HCT116 (cell line): Measurements from ENCODE around the gene APOBEC3A. TPM values are rescaled to one million over a fixed set of nuclear protein-coding genes. Genes with fewer than 3 reads are reported as not detected.
A peak's percentile ranks its signal among the peaks of the same experiment; 100 is the strongest.

Experiments
- ATAC-seq: fragments of 200-7000 bp; cut with Tn5 transposase; 2 replicates; pipeline ENCODE4 v1.9.1; 2020; ENCODE audit warnings: mild to moderate bottlenecking, moderate library complexity
- BruUV-seq: library from RNA; stranded (reverse); fragments of 400-500 nt; replicated peaks from 2 replicates; lab custom pipeline; 2021; lab: Mats Ljungman, UMichigan
- CTCF ChIA-PET: fragments of 300-600 bp; sonication (Branson Sonifier 250); formaldehyde crosslinking; loops from one replicate; lab custom pipeline; 2021; ENCODE audit warnings: antibody characterized with exemption; lab: Charles Lee
- POLR2A ChIA-PET: fragments of 300-600, 350-600 bp; sonication (Branson Sonifier 250); formaldehyde crosslinking; loops from one replicate; lab custom pipeline; 2021; ENCODE audit warnings: antibody characterized with exemption; lab: Charles Lee
- RAD21 ChIA-PET, 2 experiments: fragments of 300-600 bp; sonication (Branson Sonifier 250); formaldehyde crosslinking; loops; one replicate each; lab custom pipeline; 2023; ENCODE audit warnings: low total read pairs in 2 of 2; ENCODE audit not compliant: uncharacterized antibody in 2 of 2, unreplicated experiment in 2 of 2, low non-redundant PET in 1 of 2; lab: Charles Lee
- DNase-seq: peaks from one replicate; pipeline ENCODE4 v3.0.0-alpha.2; 2010; ENCODE audit warnings: low read depth, low spot score
- H2AFZ ChIP-seq: fragments of 200-600 bp; shearing (Covaris generic), sonication (generic); 2 replicates; pipeline ENCODE4 v1.6.1; 2017; ENCODE audit warnings: low read depth, mixed run types, mixed read lengths, antibody characterized with exemption, low read length; ENCODE audit not compliant: poor library complexity, severe bottlenecking
- H3K27ac ChIP-seq: 2 replicates; pipeline ENCODE4 v1.5.1; 2012; ENCODE audit warnings: low read depth, low read length
- H3K27me3 ChIP-seq: fragments of 200-600 bp; sonication (generic); 2 replicates; pipeline ENCODE4 v1.6.1; 2016; ENCODE audit warnings: mixed run types, low read length, mixed read lengths; ENCODE audit not compliant: insufficient read depth
- H3K36me3 ChIP-seq, 2 experiments: fragments of 200-500 bp in 1 of 2; fragments of 200-600 bp in 1 of 2; sonication (Bioruptor generic) in 1 of 2; sonication (generic) in 1 of 2; 2 replicates each; pipeline versions ENCODE4 v1.5.1 to v1.6.1; 2014 to 2016; ENCODE audit warnings: low read length in 2 of 2, inconsistent platforms in 1 of 2, mixed read lengths in 1 of 2, mixed run types in 1 of 2; ENCODE audit not compliant: insufficient read depth in 2 of 2, control insufficient read depth in 1 of 2
- H3K4me1 ChIP-seq, 2 experiments: fragments of 200-600 bp in 1 of 2; sonication (generic) in 1 of 2; 2 replicates each; pipeline versions ENCODE4 v1.5.1 to v1.6.1; 2012 to 2017; ENCODE audit warnings: low read length in 2 of 2, inconsistent platforms in 1 of 2, mild to moderate bottlenecking in 1 of 2, mixed read lengths in 1 of 2, mixed run types in 1 of 2, moderate library complexity in 1 of 2; ENCODE audit not compliant: insufficient read depth in 2 of 2, control insufficient read depth in 1 of 2
- H3K4me2 ChIP-seq: fragments of 200-600 bp; sonication (generic); 2 replicates; pipeline ENCODE4 v1.6.1; 2017; ENCODE audit warnings: mixed run types, low read length, mixed read lengths
- H3K4me3 ChIP-seq, 2 experiments: fragments of 200-600 bp in 1 of 2; sonication (generic) in 1 of 2; replicated peaks in 1 of 2; 2 replicates each; pipeline ENCODE4 v1.5.1; 2011 to 2016; ENCODE audit warnings: low read length in 2 of 2, control low read depth in 1 of 2, low read depth in 1 of 2, mild to moderate bottlenecking in 1 of 2, mixed read lengths in 1 of 2, mixed run types in 1 of 2
- H3K79me2 ChIP-seq: fragments of 200-600 bp; sonication (generic); 2 replicates; pipeline ENCODE4 v1.6.1; 2017; ENCODE audit warnings: mild to moderate bottlenecking, mixed run types, low read length, moderate library complexity, mixed read lengths; ENCODE audit not compliant: insufficient read depth
- H3K9ac ChIP-seq: fragments of 200-600 bp; sonication (generic); 2 replicates; pipeline ENCODE4 v1.6.1; 2016; ENCODE audit warnings: low read length, mixed read lengths
- H3K9me2 ChIP-seq: fragments of 200-600 bp; sonication (generic), shearing (Covaris generic); 2 replicates; pipeline ENCODE4 v1.6.1; 2017; ENCODE audit warnings: mixed run types, mild to moderate bottlenecking, moderate library complexity; ENCODE audit not compliant: insufficient read depth
- H3K9me3 ChIP-seq, 2 experiments: fragments of 200-500 bp in 1 of 2; fragments of 200-600 bp in 1 of 2; sonication (Bioruptor generic) in 1 of 2; sonication (generic) in 1 of 2; 2 replicates each; pipeline ENCODE4 v1.6.1; 2014 to 2017; ENCODE audit warnings: low read length in 2 of 2, mixed read lengths in 2 of 2, inconsistent platforms in 1 of 2, low read depth in 1 of 2, mild to moderate bottlenecking in 1 of 2, mixed run types in 1 of 2, moderate library complexity in 1 of 2; ENCODE audit not compliant: control insufficient read depth in 1 of 2, insufficient read depth in 1 of 2
- H4K20me1 ChIP-seq: fragments of 200-600 bp; sonication (generic), shearing (Covaris generic); 2 replicates; pipeline ENCODE4 v1.6.1; 2017; ENCODE audit warnings: mixed run types, mild to moderate bottlenecking, moderate library complexity; ENCODE audit not compliant: insufficient read depth
- EGR1 ChIP-seq: IDR thresholded peaks from 2 replicates; pipeline ENCODE4 v1.6.1; 2012; ENCODE audit warnings: low read depth
- EZH2 ChIP-seq: fragments of 200-600 bp; sonication (generic); IDR thresholded peaks from 2 replicates; pipeline ENCODE4 v1.6.1; 2017; ENCODE audit warnings: antibody characterized with exemption, mixed run types
- EZH2phosphoT487 ChIP-seq: fragments of 200-600 bp; IDR thresholded peaks from 2 replicates; pipeline ENCODE4 v1.6.1; 2018; ENCODE audit warnings: antibody characterized with exemption, borderline replicate concordance
- POLR2AphosphoS5 ChIP-seq: IDR thresholded peaks from 2 replicates; pipeline ENCODE4 v1.6.1; 2011; ENCODE audit warnings: mild to moderate bottlenecking, low read depth, low read length, moderate library complexity
- RAD21 ChIP-seq: IDR thresholded peaks from 2 replicates; pipeline ENCODE4 v1.6.1; 2012; ENCODE audit warnings: low read depth, mild to moderate bottlenecking
- REST ChIP-seq: IDR thresholded peaks from 2 replicates; pipeline ENCODE4 v1.6.1; 2012; ENCODE audit warnings: low read depth
- SIN3A ChIP-seq: IDR thresholded peaks from 2 replicates; pipeline ENCODE4 v1.6.1; 2012; ENCODE audit warnings: low read depth
- YY1 ChIP-seq: IDR thresholded peaks from 2 replicates; pipeline ENCODE4 v1.6.1; 2011; ENCODE audit warnings: low read length, low read depth, moderate library complexity, mild to moderate bottlenecking; ENCODE audit not compliant: insufficient replicate concordance; ENCODE audit errors: extremely low read depth
- ZNF274 ChIP-seq: fragments of 200-500 bp; sonication (Bioruptor generic); IDR thresholded peaks from 2 replicates; pipeline ENCODE4 v1.6.1; 2014; ENCODE audit warnings: mild to moderate bottlenecking, low read depth, low read length, inconsistent platforms
- intact Hi-C: fragments of 100-400 bp; cut with micrococcal nuclease; formaldehyde crosslinking; loops from 2 replicates; pipeline ENCODE4 v1.10.0; 2022
- total RNA-seq: library from RNA; stranded (reverse); gene quantifications from one replicate; pipeline ENCODE4 v1.2.1, GENCODE V29; 2021; ENCODE audit not compliant: unreplicated experiment

APOBEC3A gene
- total RNA-seq, 1 experiment from 2014 or later = not detected

DNA sequence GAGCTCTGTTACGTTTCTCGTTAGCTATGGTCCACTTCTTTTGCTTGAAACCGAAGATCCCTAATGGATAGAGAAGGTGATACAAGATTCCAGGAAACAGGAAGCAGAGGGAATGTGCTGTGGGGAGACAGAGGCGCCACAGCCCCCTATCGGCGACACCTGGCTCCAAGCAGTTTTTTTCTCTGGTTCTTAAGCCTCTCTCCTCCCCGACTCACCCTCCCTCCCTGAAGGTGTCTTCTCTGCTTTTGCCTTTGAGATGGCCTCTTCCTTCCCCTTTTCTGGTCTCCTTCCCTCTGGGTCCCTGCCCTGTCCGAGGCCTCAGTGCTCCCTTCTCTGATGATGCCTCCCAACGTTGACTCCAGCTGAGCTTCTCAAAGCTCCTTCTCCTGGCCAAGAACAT, 14.2 kb upstream of the APOBEC3A start:
- Histone ChIP-seq H3K79me2 (no peaks in the 10 kb centered on the region), H3K4me3 (no peak overlapping the region), H3K4me1 (peaks cover 0 to 5% of the 10 kb centered on the region in 2 experiments; a peak in 1 of 4 replicates), H3K27ac (no peak overlapping the region), H3K36me3 (no peaks in the 10 kb centered on the region), H4K20me1 (no peaks in the 10 kb centered on the region), H3K9me3 (no peaks in the 10 kb centered on the region), H3K27me3 (peaks cover 9% of the 10 kb centered on the region; the same call in 1 of the 2 replicates), H2AFZ (no peak overlapping the region), H3K4me2 (no peak overlapping the region), H3K9me2 (no peaks in the 10 kb centered on the region), H3K9ac (no peak overlapping the region)
- BruUV-seq = no TSS peak
- 0 out of 2 replicates have a peak, but pooled peaks have one; percentile 42 for ATAC-seq
- ChIA-PET POLR2A (no interaction called here), CTCF (interaction anchor here (1.0 kb wide), 1 partner anchor 16 kb away, joined by 3 read pairs; no protein-coding TSS in a partner anchor), RAD21 (no interaction called here)
- no peak for DNase-seq
- intact Hi-C loops = no loop called here
- TF ChIP-seq SIN3A = no peak
- no peak for TF ChIP-seq ZNF274
- no peak for TF ChIP-seq EZH2
- TF ChIP-seq REST = no peak
- no peak for TF ChIP-seq RAD21
- TF ChIP-seq EGR1 = no peak
- no peak for TF ChIP-seq YY1
- no peak for TF ChIP-seq POLR2AphosphoS5
- no peak for TF ChIP-seq EZH2phosphoT487
